Ascending aorta (tissue), 2 donors: Measurements from ENCODE around the gene MBTD1. TPM values are rescaled to one million over a fixed set of nuclear protein-coding genes. Genes with fewer than 3 reads are reported as not detected.
"Not testable (repeated sequence)": the region's sequence is repeated elsewhere in the genome, so short reads cannot be mapped to it uniquely, and the experiment has no call there.

Source experiments
- DNase-seq, 2 donors: peaks; one replicate each; pipeline ENCODE4 v3.0.0-alpha.2; 2019; ENCODE audit warnings: low spot score in 2 of 2
- H3K27ac ChIP-seq, 2 donors: fragments of 200-600 bp; sonication (generic); one replicate each; pipeline ENCODE4 v1.5.1; 2016 to 2017; ENCODE audit warnings: mild to moderate bottlenecking in 1 of 2
- H3K27me3 ChIP-seq: fragments of 200-600 bp; sonication (generic); one replicate; pipeline ENCODE4 v1.5.1; 2017
- H3K36me3 ChIP-seq, 2 donors: fragments of 200-600 bp; sonication (generic); one replicate each; pipeline ENCODE4 v1.5.1; 2016
- H3K4me1 ChIP-seq, 2 donors: fragments of 200-600 bp; sonication (generic); one replicate each; pipeline ENCODE4 v1.5.1; 2016 to 2017; ENCODE audit warnings: mild to moderate bottlenecking in 1 of 2
- H3K4me3 ChIP-seq, 2 donors: fragments of 200-600 bp; sonication (generic); one replicate each; pipeline ENCODE4 v1.5.1; 2016 to 2017; ENCODE audit warnings: mild to moderate bottlenecking in 1 of 2
- H3K9me3 ChIP-seq, 2 donors: fragments of 200-600 bp; sonication (generic); one replicate each; pipeline ENCODE4 v1.5.1; 2016
- CTCF ChIP-seq, 3 experiments: fragments of 200-600 bp in 2 of 3; fragments of 450-650 bp in 1 of 3; sonication (generic) in 2 of 3; IDR thresholded peaks; one replicate each; pipeline ENCODE4 v1.5.1; 2016 to 2019; ENCODE audit warnings: antibody characterized with exemption in 3 of 3, mild to moderate bottlenecking in 1 of 3, moderate library complexity in 1 of 3
- intact Hi-C: fragments of 100-400 bp; cut with DNase I; formaldehyde crosslinking; loops from one replicate; pipeline ENCODE4 v1.15.1; 2023
- total RNA-seq: library from RNA; depleted of rRNA; stranded (reverse); fragments of >200 nt; gene quantifications from one replicate; pipeline ENCODE4 v1.1.0, GENCODE V29; 2016

MBTD1 gene
- total RNA-seq, 1 donor from 2014 or later: 3.6 TPM

GRCh38 chr17:51185763-51186332 lies 74.0 kb downstream of the MBTD1 start:
- H3K27me3 ChIP-seq: no peaks in the 10 kb centered on the region
- no peaks in the 10 kb centered on the region for H3K4me1 ChIP-seq
- H3K27ac ChIP-seq: no peak overlapping the region
- H3K4me3 ChIP-seq: no peak overlapping the region
- H3K9me3 ChIP-seq: no peaks in the 10 kb centered on the region
- DNase-seq: no peak
- intact Hi-C loops: no loop called here
- peaks cover 24 to 55% of the 10 kb centered on the region in 2 donors for H3K36me3 ChIP-seq
- TF ChIP-seq CTCF (IDR thresholded peaks at IDR 0.05): no peak

- Histone ChIP-seq H3K27ac (no peak overlapping the region), H3K4me3 (no peak overlapping the region), H3K27me3 (no peaks in the 10 kb centered on the region), H3K36me3 (peaks cover 21 to 38% of the 10 kb centered on the region in 2 donors), H3K9me3 (no peaks in the 10 kb centered on the region), H3K4me1 (no peaks in the 10 kb centered on the region)
- no peak for TF ChIP-seq CTCF (IDR thresholded peaks at IDR 0.05)
- intact Hi-C loops: no loop called here
- no peak for DNase-seq
These were observed 75.7 kb downstream of the MBTD1 start for GRCh38 chr17:51184124-51184523.

- Histone ChIP-seq H3K27me3 (no peaks in the 10 kb centered on the region), H3K36me3 (peaks cover 14 to 22% of the 10 kb centered on the region in 2 donors), H3K27ac (no peak overlapping the region), H3K9me3 (no peaks in the 10 kb centered on the region), H3K4me3 (no peak overlapping the region), H3K4me1 (no peaks in the 10 kb centered on the region)
- no peak for TF ChIP-seq CTCF (IDR thresholded peaks at IDR 0.05)
- intact Hi-C loops: no loop called here
- DNase-seq: no peak
These were observed 79.4 kb downstream of the MBTD1 start for GRCh38 chr17:51180486-51180885.

- intact Hi-C loops, H3K27me3 ChIP-seq, H3K4me3 ChIP-seq, H3K4me1 ChIP-seq, H3K27ac ChIP-seq, DNase-seq, H3K9me3 ChIP-seq: not testable (repeated sequence)
- peaks cover 18 to 46% of the 10 kb centered on the region in 2 donors for H3K36me3 ChIP-seq
These were observed 87.8 kb downstream of the MBTD1 start for GRCh38 chr17:51172030-51172429.

GRCh38 chr17:51170736-51171135 lies 89.1 kb downstream of the MBTD1 start:
- H3K36me3 ChIP-seq: peaks cover 18 to 46% of the 10 kb centered on the region in 2 donors
- no peak for TF ChIP-seq CTCF (IDR thresholded peaks at IDR 0.05)

GRCh38 chr17:51169340-51169739 lies 90.5 kb downstream of the MBTD1 start:
- no peaks in the 10 kb centered on the region for H3K9me3 ChIP-seq
- no peak for DNase-seq
- peaks cover 18 to 46% of the 10 kb centered on the region in 2 donors for H3K36me3 ChIP-seq
- intact Hi-C loops: loop anchor here (5.0 kb wide), 2 partner anchors 47 to 167 kb away; partner anchors contain the start of gene SPAG9
- H3K27me3 ChIP-seq: no peaks in the 10 kb centered on the region
- peaks cover 0 to 10% of the 10 kb centered on the region in 2 donors for H3K4me1 ChIP-seq
- no peak overlapping the region for H3K27ac ChIP-seq
- no peak for TF ChIP-seq CTCF (IDR thresholded peaks at IDR 0.05)
- H3K4me3 ChIP-seq: no peak overlapping the region

More at GRCh38 chr17:51170736-51171135, 89.1 kb downstream of the MBTD1 start:
- Histone ChIP-seq H3K27me3 (no peaks in the 10 kb centered on the region), H3K9me3 (no peaks in the 10 kb centered on the region), H3K4me1 (peaks cover 0 to 3% of the 10 kb centered on the region in 2 donors), H3K4me3 (no peak overlapping the region), H3K27ac (no peak overlapping the region)
- no peak for DNase-seq
- intact Hi-C loops: no loop called here
